Activated B cell treated with CpG ODN at 0.5 μM for 24 hours (primary cell): ENCODE results near the gene GNG7. TPM values are rescaled to one million over a fixed set of nuclear protein-coding genes. Genes with fewer than 3 reads are reported as not detected.

Source experiments
- ATAC-seq: fragments of 200-7000 bp; cut with Tn5 transposase; one replicate; pipeline ENCODE4 v1.10.0; 2021; ENCODE audit warnings: low read depth, mild to moderate bottlenecking, moderate library complexity
- CTCF ChIA-PET: fragments of 350-600 bp; sonication (Branson Sonifier 250); formaldehyde crosslinking; loops from one replicate; lab custom pipeline; 2021; ENCODE audit warnings: antibody characterized with exemption; lab: Charles Lee
- POLR2A ChIA-PET: fragments of 350-600 bp; sonication (Branson Sonifier 250); formaldehyde crosslinking; loops from one replicate; lab custom pipeline; 2021; ENCODE audit warnings: antibody characterized with exemption; lab: Charles Lee
- DNase-seq: peaks from one replicate; pipeline ENCODE4 v3.0.0; 2022
- H3K27ac Mint-ChIP-seq: one replicate; pipeline ENCODE4 v1.8.0; 2020; ENCODE audit warnings: mixed read lengths
- H3K27me3 Mint-ChIP-seq: one replicate; pipeline ENCODE4 v1.8.0; 2021; ENCODE audit warnings: mixed read lengths
- H3K36me3 Mint-ChIP-seq: one replicate; pipeline ENCODE4 v1.8.0; 2021; ENCODE audit warnings: low read depth, mixed read lengths
- H3K4me1 Mint-ChIP-seq: one replicate; pipeline ENCODE4 v1.8.0; 2021; ENCODE audit warnings: mixed read lengths
- H3K4me3 Mint-ChIP-seq: one replicate; pipeline ENCODE4 v1.8.0; 2020; ENCODE audit warnings: mild to moderate bottlenecking, mixed read lengths
- H3K9me3 Mint-ChIP-seq: one replicate; pipeline ENCODE4 v1.8.0; 2020; ENCODE audit warnings: mixed read lengths
- CTCF ChIP-seq: fragments of 200-600 bp; IDR thresholded peaks from one replicate; pipeline ENCODE4 v1.8.0; 2022; ENCODE audit warnings: antibody characterized with exemption, mild to moderate bottlenecking
- intact Hi-C: fragments of 100-400 bp; cut with micrococcal nuclease; formaldehyde crosslinking; loops from one replicate; pipeline ENCODE4 v1.15.1; 2024
- total RNA-seq: library from RNA; stranded (reverse); gene quantifications from 2 replicates; pipeline ENCODE4 v1.2.3, GENCODE V29; 2022

The GNG7 gene
- total RNA-seq, 1 donor from 2014 or later, result 35.4 TPM

- H3K4me3 Mint-ChIP-seq, result peak overlapping the region; percentile 7
- no peak overlapping the region for H3K27ac Mint-ChIP-seq
- ChIA-PET CTCF (interaction anchor here (0.8 to 1.8 kb wide), 13 partner anchors 18 to 106 kb away, joined by 3 to 8 read pairs (median 4); partner anchors contain the start of gene GADD45B), POLR2A (interaction anchor here (0.6 to 5.1 kb wide), 6 partner anchors 25 to 107 kb away, joined by 3 to 62 read pairs (median 4); partner anchors contain the start of gene GADD45B)
- peaks cover 1% of the 10 kb centered on the region for H3K9me3 Mint-ChIP-seq
- H3K4me1 Mint-ChIP-seq, result peaks cover 14% of the 10 kb centered on the region
- peaks cover 22% of the 10 kb centered on the region for H3K36me3 Mint-ChIP-seq
- ATAC-seq (no peak), DNase-seq (no peak)
- no peak for TF ChIP-seq CTCF
- intact Hi-C loops, result loop anchor here (1.0 kb wide), 1 partner anchor 105 kb away; no protein-coding TSS in a partner anchor
- H3K27me3 Mint-ChIP-seq, result no peaks in the 10 kb centered on the region
Measured at GRCh38 chr19:2579678-2580280, 122.7 kb downstream of the GNG7 start.

- Mint-ChIP-seq H3K27me3 (no peaks in the 10 kb centered on the region), H3K4me1 (peaks cover 14% of the 10 kb centered on the region), H3K9me3 (peaks cover 1% of the 10 kb centered on the region), H3K4me3 (peak overlapping the region; percentile 7), H3K36me3 (peaks cover 26% of the 10 kb centered on the region), H3K27ac (no peak overlapping the region)
- ATAC-seq (peak; percentile 66), DNase-seq (peak; percentile 45)
- ChIA-PET CTCF (interaction anchor here (0.8 to 1.8 kb wide), 16 partner anchors 17 to 106 kb away, joined by 3 to 8 read pairs (median 4); partner anchors contain the start of gene GADD45B), POLR2A (interaction anchor here (0.6 to 5.1 kb wide), 5 partner anchors 26 to 102 kb away, joined by 3 to 62 read pairs (median 5); partner anchors contain the start of gene GADD45B)
- TF ChIP-seq CTCF, result no peak
- intact Hi-C loops, result loop anchor here (1.0 kb wide), 1 partner anchor 105 kb away; no protein-coding TSS in a partner anchor
Measured at GRCh38 chr19:2578901-2579677, 123.4 kb downstream of the GNG7 start.

- ChIA-PET CTCF (interaction anchor here (1.0 to 1.5 kb wide), 5 partner anchors 36 to 104 kb away, joined by 3 to 8 read pairs (median 4); partner anchors contain the start of gene GADD45B), POLR2A (interaction anchor here (0.8 to 5.1 kb wide), 3 partner anchors 26 to 102 kb away, joined by 3 to 62 read pairs (median 5); partner anchors contain the start of gene GADD45B)
- intact Hi-C loops, result no loop called here
- H3K4me3 Mint-ChIP-seq, result no peak overlapping the region
- peaks cover 14% of the 10 kb centered on the region for H3K4me1 Mint-ChIP-seq
- ATAC-seq (no peak), DNase-seq (no peak)
- H3K27me3 Mint-ChIP-seq, result no peaks in the 10 kb centered on the region
- H3K27ac Mint-ChIP-seq, result no peak overlapping the region
- no peaks in the 10 kb centered on the region for H3K9me3 Mint-ChIP-seq
- peaks cover 26% of the 10 kb centered on the region for H3K36me3 Mint-ChIP-seq
- TF ChIP-seq CTCF, result no peak
Measured at GRCh38 chr19:2578391-2578890, 124.1 kb downstream of the GNG7 start.

- H3K27ac Mint-ChIP-seq, result no peak overlapping the region
- no peak for DNase-seq
- POLR2A ChIA-PET, result interaction anchor here (0.7 to 5.1 kb wide), 5 partner anchors 9 to 672 kb away, joined by 3 to 62 read pairs (median 5); partner anchors contain the start of gene GADD45B
- no peak for ATAC-seq
- intact Hi-C loops, result no loop called here
- peaks cover 14% of the 10 kb centered on the region for H3K4me1 Mint-ChIP-seq
- no peak overlapping the region for H3K4me3 Mint-ChIP-seq
- CTCF ChIA-PET, result interaction anchor here (1.0 to 1.5 kb wide), 4 partner anchors 59 to 104 kb away, joined by 3 to 5 read pairs (median 4); partner anchors contain the start of gene GADD45B
- H3K36me3 Mint-ChIP-seq, result peaks cover 25% of the 10 kb centered on the region
- TF ChIP-seq CTCF, result no peak
- no peaks in the 10 kb centered on the region for H3K27me3 Mint-ChIP-seq
- H3K9me3 Mint-ChIP-seq, result no peaks in the 10 kb centered on the region
Measured at GRCh38 chr19:2577722-2578335, 124.7 kb downstream of the GNG7 start.
